HL-60 (cell line): Measurements from ENCODE around the gene STK33.

Experiments used
- DNase-seq, 2 experiments: peaks; one replicate each; pipeline ENCODE4 v3.0.0-alpha.2; 2010 to 2020; ENCODE audit warnings: low read depth in 1 of 2, low spot score in 1 of 2
- H3K27ac ChIP-seq: fragments of 250-450 bp; sonication (Bioruptor Pico); replicated peaks from 2 replicates; pipeline ENCODE4 v1.5.1; 2020; ENCODE audit warnings: mild to moderate bottlenecking, moderate library complexity
- H3K27me3 ChIP-seq: fragments of 250-450 bp; sonication (Bioruptor Pico); 2 replicates; pipeline ENCODE4 v1.5.1; 2021; ENCODE audit warnings: mild to moderate bottlenecking, moderate library complexity; ENCODE audit not compliant: insufficient read depth, poor library complexity, severe bottlenecking
- H3K4me3 ChIP-seq: replicated peaks from 2 replicates; pipeline ENCODE4 v1.5.1; 2011; ENCODE audit warnings: mild to moderate bottlenecking, control low read depth, low read length; ENCODE audit not compliant: insufficient read depth
- CTCF ChIP-seq: IDR thresholded peaks from one replicate; pipeline ENCODE4 v1.5.1; 2011; ENCODE audit warnings: low read length, control low read depth, inconsistent platforms; ENCODE audit not compliant: insufficient read depth
- GABPA ChIP-seq: IDR thresholded peaks from 2 replicates; pipeline ENCODE4 v1.6.1; 2012; ENCODE audit warnings: low read depth
- POLR2AphosphoS5 ChIP-seq: IDR thresholded peaks from 2 replicates; pipeline ENCODE4 v1.6.1; 2012; ENCODE audit warnings: low read depth
- REST ChIP-seq: IDR thresholded peaks from 2 replicates; pipeline ENCODE4 v1.6.1; 2012; ENCODE audit warnings: low read depth; ENCODE audit not compliant: insufficient replicate concordance
- SPI1 ChIP-seq: IDR thresholded peaks from 2 replicates; pipeline ENCODE4 v1.6.1; 2012; ENCODE audit warnings: low read depth, mild to moderate bottlenecking, borderline replicate concordance

Gene STK33

GRCh38 chr11:8354622-8355415 is 239.2 kb downstream of the STK33 start:
- no peak for TF ChIP-seq CTCF
- no peak for TF ChIP-seq GABPA
- TF ChIP-seq REST, result no peak
- no peak for TF ChIP-seq POLR2AphosphoS5
- Histone ChIP-seq H3K4me3 (no peak overlapping the region), H3K27me3 (no peaks in the 10 kb centered on the region), H3K27ac (no peak overlapping the region)
- DNase-seq, result peak in 1 of 2 experiments; percentile 60

GRCh38 chr11:8352876-8353505 is 241.0 kb downstream of the STK33 start:
- H3K27ac ChIP-seq, result no peak overlapping the region
- no peaks in the 10 kb centered on the region for H3K27me3 ChIP-seq
- TF ChIP-seq POLR2AphosphoS5, result no peak
- no peak overlapping the region for H3K4me3 ChIP-seq
- DNase-seq, result no peak

GRCh38 chr11:8352103-8352875 is 241.7 kb downstream of the STK33 start:
- TF ChIP-seq GABPA (no peak), REST (peak; percentile 94), SPI1 (no peak), CTCF (no peak)
- Histone ChIP-seq H3K27ac (no peak overlapping the region), H3K4me3 (no peak overlapping the region), H3K27me3 (no peaks in the 10 kb centered on the region)
- DNase-seq, result no peak

- no peak for DNase-seq
- Histone ChIP-seq H3K4me3 (no peak overlapping the region), H3K27ac (no peak overlapping the region), H3K27me3 (no peaks in the 10 kb centered on the region)
- TF ChIP-seq GABPA, result no peak
- TF ChIP-seq REST, result no peak
- no peak for TF ChIP-seq SPI1
- TF ChIP-seq POLR2AphosphoS5, result no peak
- no peak for TF ChIP-seq CTCF
Observed at GRCh38 chr11:8351223-8351622, 242.8 kb downstream of the STK33 start.
